ENCODE results near the gene SEC61A1.

SEC61A1 gene

DNA sequence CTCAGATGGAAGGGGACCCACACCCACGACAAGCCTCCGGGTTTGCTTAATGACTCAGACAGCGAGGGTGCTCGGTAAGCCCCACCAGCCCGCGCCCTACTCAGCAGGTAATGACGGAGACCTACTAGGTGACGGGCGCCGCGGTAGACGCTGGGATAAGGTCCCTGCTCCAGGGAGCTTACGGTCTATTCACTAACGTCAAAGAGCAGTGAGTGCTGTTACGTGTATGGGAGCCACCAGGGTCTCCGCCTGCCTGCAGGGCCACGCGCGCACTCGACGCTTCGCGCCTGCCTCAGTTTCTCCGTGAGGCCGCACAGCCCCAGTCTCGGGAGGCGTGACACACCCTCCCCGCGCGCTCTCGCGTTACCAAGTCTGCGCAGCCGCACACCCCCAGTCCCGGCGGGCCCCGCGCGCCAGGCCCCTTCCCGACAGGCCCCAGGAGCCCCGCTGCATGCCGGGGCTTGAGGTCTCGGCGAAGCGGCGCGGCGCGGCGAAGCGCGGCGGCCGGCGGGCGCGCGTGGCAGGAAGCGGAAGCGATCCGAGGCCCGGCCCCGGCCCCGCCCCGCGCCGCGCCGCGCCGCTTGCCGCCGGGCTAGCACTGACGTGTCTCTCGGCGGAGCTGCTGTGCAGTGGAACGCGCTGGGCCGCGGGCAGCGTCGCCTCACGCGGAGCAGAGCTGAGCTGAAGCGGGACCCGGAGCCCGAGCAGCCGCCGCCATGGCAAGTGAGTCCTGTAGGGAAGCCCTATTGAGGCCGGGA, at the start of gene SEC61A1:
Gene SEC61A1, plus strand, starts transcription at position 601 of the 758 bp plus-strand sequence. Its CDS starts 116 bp downstream, at position 717.
- peak; percentile 92 to 98 for DNase-seq

DNA sequence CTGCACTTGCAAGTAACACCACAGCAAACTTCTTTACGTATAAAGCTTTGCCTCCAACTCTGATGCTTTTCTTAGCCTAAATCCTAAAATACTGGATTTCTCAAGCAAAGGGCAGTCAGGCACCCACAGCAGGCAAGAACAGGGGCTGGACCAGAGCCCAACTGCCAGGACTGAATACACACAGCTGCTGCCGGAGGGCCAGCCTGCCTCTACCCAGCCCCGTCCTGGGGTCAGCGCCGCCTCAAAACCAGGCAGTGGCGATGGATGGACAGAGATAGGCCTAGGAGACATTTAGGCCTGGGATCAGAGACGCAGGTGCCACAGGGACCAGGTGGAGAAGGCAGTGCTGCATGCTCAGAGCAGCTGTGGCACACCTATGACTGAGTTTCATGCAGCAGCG, 47.6 kb upstream of the SEC61A1 start:
- no peak for DNase-seq

GRCh38 chr3:128006061-128007032, 45.9 kb upstream of the SEC61A1 start:
- no peak for DNase-seq

- DNase-seq: no peak
Measured at GRCh38 chr3:128007033-128007424, 45.2 kb upstream of the SEC61A1 start.

GRCh38 chr3:128009952-128010846, 42.0 kb upstream of the SEC61A1 start:
- no peak for DNase-seq

GRCh38 chr3:128011140-128011539, 41.1 kb upstream of the SEC61A1 start:
- no peak for DNase-seq

- no peak for DNase-seq
Measured at GRCh38 chr3:128012050-128012449, 40.2 kb upstream of the SEC61A1 start.

- no peak for DNase-seq
Measured at GRCh38 chr3:128014548-128014947, 37.7 kb upstream of the SEC61A1 start.

- no peak for DNase-seq
Measured at GRCh38 chr3:128016502-128016901, 35.7 kb upstream of the SEC61A1 start.

DNA sequence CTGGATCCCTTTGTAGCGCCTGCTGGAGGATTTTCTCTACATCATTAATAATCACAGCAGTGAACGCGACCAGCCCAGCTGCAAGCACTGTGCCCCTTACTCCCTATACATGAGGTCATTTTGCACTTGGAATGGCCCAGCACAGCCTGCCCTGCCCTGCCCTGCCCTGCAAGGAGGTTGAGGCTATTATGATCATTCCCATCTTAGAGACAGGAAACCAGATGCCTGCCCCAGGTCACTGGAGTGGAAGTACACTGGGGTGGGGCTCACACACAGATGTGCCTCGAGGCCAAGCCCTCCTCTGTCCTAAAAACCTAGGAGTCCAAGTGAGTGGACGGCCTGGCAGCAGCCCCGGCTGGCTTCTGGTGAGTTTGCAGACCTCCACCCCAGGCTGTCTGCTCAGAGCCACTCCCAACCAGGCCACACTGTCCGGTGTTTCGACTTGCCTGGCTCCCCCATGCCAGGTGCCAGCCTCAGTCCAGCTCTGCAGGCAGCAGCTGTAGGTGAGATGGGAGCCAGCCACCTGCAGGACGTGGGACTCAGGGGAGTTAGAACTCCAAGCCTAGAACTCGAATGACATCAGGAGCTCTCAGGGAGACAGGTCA, 30.4 kb upstream of the SEC61A1 start:
- no peak for DNase-seq

DNA sequence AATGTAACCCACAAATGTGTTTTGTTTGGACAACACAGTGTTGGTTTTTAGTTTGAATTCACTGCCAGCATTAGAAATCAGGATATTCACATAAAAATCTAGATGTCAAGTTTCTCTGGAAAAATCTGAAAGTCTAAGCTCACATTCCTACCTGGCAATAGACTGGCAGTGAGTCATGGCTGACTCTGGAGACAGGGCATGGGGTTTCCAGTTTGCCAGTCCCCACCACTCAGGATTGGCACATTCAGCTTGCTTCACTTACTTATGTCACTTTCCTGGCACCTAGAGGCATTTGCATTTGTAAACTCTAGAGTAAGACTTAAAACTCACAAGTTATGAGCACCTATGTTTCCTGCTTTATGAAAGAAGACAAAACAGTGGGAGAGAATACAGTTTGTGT, 19.1 kb upstream of the SEC61A1 start:
- no peak for DNase-seq

DNA sequence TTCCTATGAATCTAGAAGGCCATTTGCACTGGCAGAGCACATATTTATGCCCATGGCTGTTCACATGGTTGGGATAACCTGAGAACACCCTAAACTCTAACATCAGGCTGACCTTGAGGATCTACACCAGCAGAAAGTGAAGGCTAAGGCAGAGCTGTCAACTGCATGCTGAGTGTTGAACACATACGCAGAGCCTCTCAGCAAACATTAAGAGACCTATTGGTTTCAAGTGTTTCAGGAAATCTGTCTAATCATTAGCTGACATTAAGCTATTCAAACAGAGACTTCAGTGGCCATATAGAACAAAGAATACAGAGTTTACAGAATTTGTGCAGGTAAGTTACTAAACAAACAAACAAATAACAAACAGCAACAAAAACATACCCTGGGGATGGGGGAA, 16.1 kb upstream of the SEC61A1 start:
- DNase-seq: no peak

GRCh38 chr3:128040041-128040440, 12.2 kb upstream of the SEC61A1 start:
- DNase-seq: no peak

- DNase-seq: no peak
Measured at GRCh38 chr3:128040660-128041059, 11.6 kb upstream of the SEC61A1 start.

DNA sequence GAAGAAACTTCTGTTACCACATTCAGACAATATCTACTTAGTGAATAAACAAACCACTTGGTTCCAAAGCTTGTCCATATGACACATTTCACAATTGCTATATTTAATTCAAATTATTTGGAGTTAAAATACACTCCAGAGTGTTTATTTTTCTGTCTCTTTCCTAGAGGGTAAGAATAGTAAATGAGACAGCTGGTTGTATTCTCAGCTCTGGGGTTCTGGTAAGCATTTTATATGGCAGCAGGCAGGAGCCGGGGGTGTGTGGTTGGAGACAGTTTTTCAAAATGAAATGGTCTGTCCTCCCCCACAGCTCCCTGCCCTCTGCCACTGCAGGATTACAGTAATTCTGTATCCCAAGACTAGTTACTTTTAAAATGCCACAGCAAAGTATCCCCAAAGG, 10.9 kb upstream of the SEC61A1 start:
- DNase-seq: no peak

DNA sequence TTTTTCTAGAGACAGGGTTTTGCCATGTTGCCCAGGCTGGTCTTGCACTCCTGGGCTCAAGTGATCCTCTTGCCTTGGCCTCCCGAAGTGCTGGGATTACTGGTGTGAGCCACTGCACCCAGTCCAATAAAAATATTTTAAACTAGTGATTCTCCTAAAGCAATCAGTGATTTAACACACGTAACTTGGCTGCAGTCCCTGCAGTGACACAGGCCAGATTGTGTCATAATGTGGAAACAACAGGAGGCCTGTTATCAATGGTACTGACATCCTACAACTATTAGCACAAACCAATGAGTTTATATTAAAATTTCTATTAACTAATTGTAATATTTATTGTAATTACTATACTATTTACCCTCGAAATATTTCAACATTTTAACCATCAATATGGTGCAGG, 1.6 kb upstream of the SEC61A1 start:
- DNase-seq: no peak

- no peak for DNase-seq
Measured at GRCh38 chr3:128051459-128051836, 789 bp upstream of the SEC61A1 start.

GRCh38 chr3:128052595-128053351, 536 bp downstream of the SEC61A1 start:
- no peak for DNase-seq

GRCh38 chr3:128053614-128054013, 1.4 kb downstream of the SEC61A1 start:
- no peak for DNase-seq

DNA sequence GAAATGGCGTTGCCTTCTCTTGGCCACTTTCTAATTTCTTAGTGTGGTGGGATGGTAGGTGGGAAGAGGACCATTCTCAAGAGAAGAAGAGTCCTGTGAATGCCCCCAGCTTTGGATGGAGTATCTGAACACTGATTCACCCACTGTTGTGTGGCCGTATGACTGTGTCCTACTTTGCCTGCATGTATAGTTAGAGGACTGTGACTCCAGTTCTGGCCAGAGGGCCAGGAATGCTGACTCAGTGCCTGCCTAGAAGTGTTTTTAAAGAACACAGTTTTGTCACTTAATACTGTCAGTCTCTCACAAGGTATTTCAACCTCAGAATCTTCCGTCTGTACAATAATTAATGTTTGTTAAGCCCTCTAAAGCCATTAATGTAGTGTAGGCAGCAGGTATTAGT, 2.1 kb downstream of the SEC61A1 start:
- DNase-seq: no peak

GRCh38 chr3:128056258-128056657, 4.0 kb downstream of the SEC61A1 start:
- DNase-seq: no peak

All from NCI-H446 (cell line).